H1 (cell line): ENCODE results near the gene SNRNP40. TPM values are rescaled to one million over a fixed set of nuclear protein-coding genes. Genes with fewer than 3 reads are reported as not detected.

Experiments used
- CBX8 ChIP-seq: fragments of 300-800, 300-1000 bp; sonication (generic); IDR thresholded peaks from 2 replicates; pipeline ENCODE4 v1.7.1; 2016; ENCODE audit warnings: low read depth, low read length, borderline replicate concordance
- CHD1 ChIP-seq: IDR thresholded peaks from 2 replicates; pipeline ENCODE4 v1.6.1; 2012; ENCODE audit warnings: low read depth, low read length, improper control_type of control experiment
- CTCF ChIP-seq, 3 experiments: IDR thresholded peaks; 1 replicate in 2 of 3; 2 replicates in 1 of 3; pipeline versions ENCODE4 v1.5.1 to v1.6.1; 2011; ENCODE audit warnings: low read length in 3 of 3, mild to moderate bottlenecking in 3 of 3, inconsistent platforms in 2 of 3, low read depth in 1 of 3, moderate library complexity in 1 of 3; ENCODE audit not compliant: insufficient read depth in 1 of 3; ENCODE audit errors: control extremely low read depth in 1 of 3
- EP300 ChIP-seq, 2 experiments: IDR thresholded peaks; 1 replicate in 1 of 2; 2 replicates in 1 of 2; pipeline ENCODE4 v1.6.1; 2011 to 2012; ENCODE audit warnings: low read depth in 2 of 2, low read length in 2 of 2, mild to moderate bottlenecking in 2 of 2, borderline replicate concordance in 1 of 2, inconsistent platforms in 1 of 2, moderate library complexity in 1 of 2
- RFX5 ChIP-seq: IDR thresholded peaks from 2 replicates; pipeline ENCODE4 v1.6.1; 2011; ENCODE audit warnings: low read depth, low read length, improper control_type of control experiment, borderline replicate concordance
- SAP30 ChIP-seq: fragments of 300-600 bp; sonication (generic); IDR thresholded peaks from 2 replicates; pipeline ENCODE4 v1.7.1; 2012; ENCODE audit warnings: low read length, moderate library complexity, mild to moderate bottlenecking, inconsistent platforms; ENCODE audit not compliant: insufficient read depth, insufficient replicate concordance
- SIN3A ChIP-seq, 2 experiments: IDR thresholded peaks in 1 of 2; conservative IDR thresholded peaks in 1 of 2; 2 replicates each; pipeline ENCODE4 v1.6.1; 2011 to 2012; ENCODE audit warnings: low read length in 2 of 2, improper control_type of control experiment in 1 of 2, low read depth in 1 of 2, mild to moderate bottlenecking in 1 of 2
- TAF1 ChIP-seq: IDR thresholded peaks from 2 replicates; pipeline ENCODE4 v1.6.1; 2011; ENCODE audit warnings: mild to moderate bottlenecking, low read depth, low read length
- USF2 ChIP-seq: IDR thresholded peaks from 2 replicates; pipeline ENCODE4 v1.6.1; 2011; ENCODE audit warnings: low read length, improper control_type of control experiment
- polyA plus RNA-seq, 7 experiments: library from polyadenylated mRNA; depleted of rRNA in 3 of 7; stranded (reverse) in 5 of 7; unstranded in 2 of 7; fragments of >200 nt in 5 of 7; fragments of 200-250 nt in 2 of 7; gene quantifications; 1 replicate in 5 of 7; 2 replicates in 1 of 7; 4 replicates in 1 of 7; pipeline versions ENCODE4 v1.2.1 to v1.2.3, GENCODE V29; 2011 to 2013; ENCODE audit warnings: missing spikeins in 2 of 7, mixed read lengths in 2 of 7
- total RNA-seq: library from RNA; stranded (reverse); fragmentation: NEBNext Ultra II Directional; extraction: Animal tissue kit (Norgen Biotek cat#: 25700); gene quantifications from 2 replicates; pipeline ENCODE4 v1.2.1, GENCODE V29; 2021

SNRNP40 gene
- total and polyA plus RNA-seq, 2 of the 8 experiments (the other 6 are each of a cell fraction or from before 2014, with no cell fraction given): 97.4 to 113 TPM

GRCh38 chr1:31222176-31222575 lies 74.4 kb downstream of the SNRNP40 start (continued):
- no peak for TF ChIP-seq CTCF (IDR thresholded peaks at IDR 0.05; ENCODE audit: control extremely low read depth in 1 of 3, insufficient read depth in 1 of 3, low read depth in 1 of 3, low read length in 3 of 3)
- TF ChIP-seq TAF1: no peak
- no peak for TF ChIP-seq USF2
- TF ChIP-seq CHD1: no peak
- no peak for TF ChIP-seq SAP30
- TF ChIP-seq SIN3A (conservative IDR thresholded peaks at IDR 0.05 in 1 of 2, IDR thresholded peaks at IDR 0.05 in 1 of 2; ENCODE audit: low read depth in 1 of 2, low read length in 2 of 2): no peak
- no peak for TF ChIP-seq RFX5
- TF ChIP-seq EP300 (IDR thresholded peaks at IDR 0.05; ENCODE audit: borderline replicate concordance in 1 of 2, low read depth in 2 of 2, low read length in 2 of 2): no peak
- TF ChIP-seq CBX8: no peak
